ENCODE data around the gene RMND5B. TPM values are rescaled to one million over a fixed set of nuclear protein-coding genes. Genes with fewer than 3 reads are reported as not detected.
"Not testable (repeated sequence)": the region's sequence is repeated elsewhere in the genome, so short reads cannot be mapped to it uniquely, and the experiment has no call there.

The RMND5B gene
- total and polyA plus RNA-seq, 7 donors = 43.5 to 80.2 (median 53.6) TPM

- Histone ChIP-seq H3K9me3 (no peaks in the 10 kb centered on the region), H3K4me3 (no peak overlapping the region), H3K4me1 (no peaks in the 10 kb centered on the region), H3K27ac (no peak overlapping the region), H3K36me3 (ENCODE audit: insufficient read depth in 1 of 2, low read depth in 1 of 2) (no peaks in the 10 kb centered on the region), H3K27me3 (ENCODE audit: insufficient read depth in 3 of 3, low read length in 2 of 3) (no peaks in the 10 kb centered on the region)
- DNase-seq (no peak), ATAC-seq (peak in 3 of 4 donors; percentile 47 to 60 (median 58))
- TF ChIP-seq CTCF (IDR thresholded peaks at IDR 0.05) = peak; percentile 28
- intact Hi-C loops (cut with DNase I) = no loop called here
- WGBS, 3 donors = 66 to 80% (median 72%) methylated on average over 8 of the region's 8 CpGs
Observed at GRCh38 chr5:178196986-178197385, 66.2 kb downstream of the RMND5B start.

- intact Hi-C loops (cut with DNase I) = not testable (repeated sequence)
Observed at GRCh38 chr5:178198151-178198550, 67.3 kb downstream of the RMND5B start.

GRCh38 chr5:178198706-178199105 lies 67.9 kb downstream of the RMND5B start:
- 84 to 91% (median 88%) methylated on average over 11 of the region's 11 CpGs for WGBS, 3 donors
- H3K27me3 ChIP-seq (ENCODE audit: insufficient read depth in 3 of 3, low read length in 2 of 3) = no peaks in the 10 kb centered on the region
- no peak for TF ChIP-seq CTCF (IDR thresholded peaks at IDR 0.05)
- DNase-seq = no peak
- no peaks in the 10 kb centered on the region for H3K36me3 ChIP-seq (ENCODE audit: insufficient read depth in 1 of 2, low read depth in 1 of 2)
- no peak overlapping the region for H3K4me3 ChIP-seq
- intact Hi-C loops (cut with DNase I) = no loop called here
- no peak for ATAC-seq
- H3K27ac ChIP-seq = no peak overlapping the region
- no peaks in the 10 kb centered on the region for H3K4me1 ChIP-seq
- no peaks in the 10 kb centered on the region for H3K9me3 ChIP-seq

More at GRCh38 chr5:178198151-178198550, 67.3 kb downstream of the RMND5B start:
- H3K4me1 ChIP-seq; ATAC-seq; H3K36me3 ChIP-seq (ENCODE audit: insufficient read depth in 1 of 2, low read depth in 1 of 2); H3K27ac ChIP-seq; H3K4me3 ChIP-seq; DNase-seq; H3K27me3 ChIP-seq (ENCODE audit: insufficient read depth in 3 of 3, low read length in 2 of 3); H3K9me3 ChIP-seq: not testable (repeated sequence)
- 70 to 88% (median 84%) methylated on average over 10 to 11 of the region's 11 CpGs for WGBS, 3 donors

- no peak for DNase-seq
- no peak for ATAC-seq
- no peak for TF ChIP-seq CTCF (IDR thresholded peaks at IDR 0.05)
- H3K4me3 ChIP-seq = no peak overlapping the region
- no peaks in the 10 kb centered on the region for H3K27me3 ChIP-seq (ENCODE audit: insufficient read depth in 3 of 3, low read length in 2 of 3)
- no peaks in the 10 kb centered on the region for H3K9me3 ChIP-seq
- no peak overlapping the region for H3K27ac ChIP-seq
- no peaks in the 10 kb centered on the region for H3K36me3 ChIP-seq (ENCODE audit: insufficient read depth in 1 of 2, low read depth in 1 of 2)
- no peaks in the 10 kb centered on the region for H3K4me1 ChIP-seq
- intact Hi-C loops (cut with DNase I) = no loop called here
- 83 to 86% (median 84%) methylated on average over 12 of the region's 12 CpGs for WGBS, 3 donors
Observed at GRCh38 chr5:178199581-178200434, 69.0 kb downstream of the RMND5B start.

Other genes with a start within 250 kb of the RMND5B start
- not detected for gene PROP1, start 134.8 kb upstream of the RMND5B start, total RNA-seq
- not detected for gene PROP1, start 134.8 kb upstream of the RMND5B start, polyA plus RNA-seq
- gene N4BP3, start 17.5 kb upstream of the RMND5B start, total RNA-seq = 1 to 10 TPM; 1.6 to 3.7 (median 3.2) TPM
- 1 to 10 TPM; 2.2 to 4.0 (median 2.3) TPM for gene N4BP3, start 17.5 kb upstream of the RMND5B start, polyA plus RNA-seq
- 100 to 1,000 TPM in 2 of 4 donors, 10 to 100 TPM in 2; 86.9 to 131 (median 96.0) TPM for gene NHP2, start 22.9 kb downstream of the RMND5B start, total RNA-seq
- 100 to 1,000 TPM; 132 to 301 (median 147) TPM for gene NHP2, start 22.9 kb downstream of the RMND5B start, polyA plus RNA-seq
- gene GMCL2, start 56.4 kb downstream of the RMND5B start, total RNA-seq = not detected
- gene GMCL2, start 56.4 kb downstream of the RMND5B start, polyA plus RNA-seq = not detected
- gene HNRNPAB, start 73.5 kb downstream of the RMND5B start, total RNA-seq = 100 to 1,000 TPM in 3 of 4 donors, 10 to 100 TPM in 1; 74.1 to 210 (median 140) TPM
- gene HNRNPAB, start 73.5 kb downstream of the RMND5B start, polyA plus RNA-seq = 100 to 1,000 TPM in 2 of 3 donors, 10 to 100 TPM in 1; 97.5 to 243 (median 181) TPM
- gene PHYKPL, start 101.8 kb downstream of the RMND5B start, total RNA-seq = 10 to 100 TPM; 43.2 to 51.6 (median 45.2) TPM
- 10 to 100 TPM; 22.3 to 43.9 (median 27.5) TPM for gene PHYKPL, start 101.8 kb downstream of the RMND5B start, polyA plus RNA-seq